ENCODE data around the gene ASPHD1.
A peak's percentile ranks its signal among the peaks of the same experiment; 100 is the strongest.

The ASPHD1 gene

GRCh38 chr16:29943846-29944799 is 43.8 kb downstream of the ASPHD1 start:
- peak; percentile 100 for DNase-seq (ENCODE audit: low read depth)

DNA sequence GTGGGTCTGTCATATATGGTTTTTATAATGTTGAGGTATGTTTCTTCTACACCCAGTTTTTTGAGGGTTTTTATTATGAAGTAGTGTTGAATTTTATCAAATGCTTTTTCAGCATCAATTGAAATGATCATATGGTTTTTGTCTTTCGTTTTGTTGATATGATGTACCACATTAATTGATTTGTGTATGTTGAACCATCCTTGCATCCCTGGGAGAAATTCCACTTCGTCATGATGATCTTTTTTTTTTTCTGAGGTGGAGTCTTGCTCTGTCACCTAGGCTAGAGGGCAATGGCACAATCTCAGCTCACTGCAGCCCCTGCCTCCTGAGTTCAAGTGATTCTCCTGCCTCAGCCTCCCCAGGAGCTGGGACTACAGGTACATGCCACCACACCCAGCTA is 47.6 kb downstream of the ASPHD1 start:
- DNase-seq (ENCODE audit: low read depth): no peak

GRCh38 chr16:29950806-29951461 is 50.6 kb downstream of the ASPHD1 start:
- no peak for DNase-seq (ENCODE audit: low read depth)

DNA sequence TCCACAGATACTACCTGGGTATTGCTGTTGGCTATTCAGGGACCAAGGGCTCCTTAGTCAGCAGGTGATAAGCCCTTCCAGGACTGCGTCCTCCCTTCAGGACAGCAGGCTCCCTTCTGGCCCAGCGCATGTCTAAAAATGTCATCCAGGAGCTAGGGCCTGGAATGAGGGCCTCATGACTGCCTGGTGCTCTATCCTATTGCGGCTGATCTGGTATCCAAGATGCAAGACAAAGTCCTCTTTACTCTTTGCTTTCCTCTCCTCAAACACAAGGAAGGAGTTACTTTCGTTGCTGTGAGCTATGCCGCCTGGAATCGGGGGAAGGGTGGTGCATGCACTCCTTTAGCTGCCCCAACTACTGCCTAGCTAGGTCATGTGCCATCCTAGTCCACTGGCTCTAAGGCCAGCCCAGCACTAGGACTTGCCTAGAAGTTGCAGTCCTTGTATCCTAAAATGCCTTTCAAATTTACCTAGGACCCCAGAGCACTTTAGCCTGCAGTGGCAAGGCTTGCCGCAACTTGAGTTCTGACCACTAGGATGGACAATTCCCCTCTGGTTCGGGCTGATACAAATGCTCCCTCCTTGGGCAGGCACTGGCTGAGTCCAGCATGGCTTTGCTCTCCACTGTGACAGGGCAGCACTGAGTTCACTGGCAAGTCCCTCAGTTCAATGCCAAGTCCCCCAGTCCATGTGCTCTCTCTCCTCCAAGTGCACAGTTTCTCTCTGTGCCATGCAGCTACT is 51.5 kb downstream of the ASPHD1 start:
- no peak for DNase-seq (ENCODE audit: low read depth)

Data from amniotic epithelial cell (primary cell).